Measurements from ENCODE around the gene TMEM161B. TPM values are rescaled to one million over a fixed set of nuclear protein-coding genes. Genes with fewer than 3 reads are reported as not detected.
"Not testable (repeated sequence)": the region's sequence is repeated elsewhere in the genome, so short reads cannot be mapped to it uniquely, and the experiment has no call there.

TMEM161B gene
- total RNA-seq, 1 experiment from 2014 or later: 22.1 TPM

DNA sequence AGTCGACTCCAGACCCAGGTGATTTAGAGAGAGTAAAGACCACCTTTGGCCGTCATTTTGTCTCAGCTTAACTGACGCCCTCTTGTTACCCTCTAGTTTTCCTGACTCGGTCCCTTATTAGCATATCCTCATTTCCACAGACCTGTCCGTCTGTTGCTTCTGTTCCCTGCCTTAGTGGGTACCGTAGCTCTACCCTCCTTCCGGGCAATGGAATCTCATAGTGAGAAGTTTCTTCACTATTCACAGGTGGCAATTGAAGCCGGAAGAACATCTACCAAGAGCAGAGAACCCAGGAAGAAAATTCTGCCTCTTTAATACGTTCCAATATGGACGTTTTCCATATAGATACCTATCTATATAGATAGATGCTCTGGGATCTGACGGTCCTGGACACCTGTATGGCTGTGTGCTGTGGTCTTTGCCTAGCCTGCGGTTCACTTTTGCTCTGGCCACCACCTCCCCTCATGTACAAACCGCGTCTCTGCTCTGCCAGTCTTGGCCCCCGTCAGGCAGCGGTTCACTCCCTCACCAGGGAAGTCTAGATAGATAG lies 652 bp upstream of the TMEM161B start:
- H3K36me3 Mint-ChIP-seq (ENCODE audit: insufficient read depth, unreplicated experiment): peaks cover 39% of the 10 kb centered on the region
- H3K4me1 Mint-ChIP-seq (ENCODE audit: low read depth, unreplicated experiment): peaks cover 16% of the 10 kb centered on the region
- ChIA-PET POLR2A (interaction anchor here (0.6 kb wide), 1 partner anchor 79 kb away, joined by 3 read pairs; no protein-coding TSS in a partner anchor), CTCF (interaction anchor here (1.3 kb wide), 1 partner anchor 128 kb away, joined by 9 read pairs; no protein-coding TSS in a partner anchor)
- peak overlapping the region; percentile 98 for H3K27ac Mint-ChIP-seq (ENCODE audit: unreplicated experiment)
- peak overlapping the region; percentile 98 for H3K4me3 Mint-ChIP-seq (ENCODE audit: unreplicated experiment)
- DNase-seq: peak in 1 of 2 experiments; percentile 10
- peak overlapping the region; percentile 60 for H3K4me3 ChIP-seq (ENCODE audit: low read depth, low read length)
- TF ChIP-seq, protein P1, sequence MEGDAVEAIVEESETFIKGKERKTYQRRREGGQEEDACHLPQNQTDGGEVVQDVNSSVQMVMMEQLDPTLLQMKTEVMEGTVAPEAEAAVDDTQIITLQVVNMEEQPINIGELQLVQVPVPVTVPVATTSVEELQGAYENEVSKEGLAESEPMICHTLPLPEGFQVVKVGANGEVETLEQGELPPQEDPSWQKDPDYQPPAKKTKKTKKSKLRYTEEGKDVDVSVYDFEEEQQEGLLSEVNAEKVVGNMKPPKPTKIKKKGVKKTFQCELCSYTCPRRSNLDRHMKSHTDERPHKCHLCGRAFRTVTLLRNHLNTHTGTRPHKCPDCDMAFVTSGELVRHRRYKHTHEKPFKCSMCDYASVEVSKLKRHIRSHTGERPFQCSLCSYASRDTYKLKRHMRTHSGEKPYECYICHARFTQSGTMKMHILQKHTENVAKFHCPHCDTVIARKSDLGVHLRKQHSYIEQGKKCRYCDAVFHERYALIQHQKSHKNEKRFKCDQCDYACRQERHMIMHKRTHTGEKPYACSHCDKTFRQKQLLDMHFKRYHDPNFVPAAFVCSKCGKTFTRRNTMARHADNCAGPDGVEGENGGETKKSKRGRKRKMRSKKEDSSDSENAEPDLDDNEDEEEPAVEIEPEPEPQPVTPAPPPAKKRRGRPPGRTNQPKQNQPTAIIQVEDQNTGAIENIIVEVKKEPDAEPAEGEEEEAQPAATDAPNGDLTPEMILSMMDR (IDR thresholded peaks at IDR 0.05; ENCODE audit: insufficient read depth in 1 of 2, low read depth in 1 of 2, low read length in 1 of 2, severe bottlenecking in 1 of 2, unreplicated experiment in 1 of 2): no peak
- no peaks in the 10 kb centered on the region for H3K27me3 Mint-ChIP-seq (ENCODE audit: insufficient read depth, unreplicated experiment)
- BruUV-seq (replicated peaks): TSS peak; percentile 29
- intact Hi-C loops (cut with micrococcal nuclease; ENCODE audit: unreplicated experiment): loop anchor here (2.0 to 5.0 kb wide), 4 partner anchors 16 to 857 kb away; partner anchors contain the start of gene CCNH
- H3K4me1 ChIP-seq: peaks cover 6% of the 10 kb centered on the region
- no peaks in the 10 kb centered on the region for H3K27me3 ChIP-seq (replicated peaks; ENCODE audit: control insufficient read depth, insufficient read depth, low read length)
- no peaks in the 10 kb centered on the region for H3K36me3 ChIP-seq (ENCODE audit: control insufficient read depth, insufficient read depth, low read length)
- peaks cover 9% of the 10 kb centered on the region for H3K9me3 Mint-ChIP-seq (ENCODE audit: unreplicated experiment)
- H3K9me3 ChIP-seq: no peaks in the 10 kb centered on the region

DNA sequence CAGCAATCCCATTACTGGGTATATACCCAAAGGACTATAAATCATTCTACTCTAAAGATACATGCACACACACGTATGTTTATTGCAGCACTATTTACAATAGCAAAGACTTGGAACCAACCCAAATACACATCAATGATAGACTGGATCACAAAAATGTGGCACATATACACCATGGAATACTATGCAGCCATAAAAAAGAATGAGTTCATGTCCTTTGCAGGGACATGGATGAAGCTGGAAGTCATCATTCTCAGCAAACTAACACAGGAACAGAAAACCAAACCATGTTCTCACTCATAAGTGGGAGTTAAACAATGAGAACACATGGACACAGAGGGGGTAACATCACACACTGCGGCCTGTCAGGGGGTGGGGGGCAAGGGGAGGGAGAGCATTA lies 4.1 kb downstream of the TMEM161B start:
- H3K27me3 Mint-ChIP-seq (ENCODE audit: insufficient read depth, unreplicated experiment); H3K36me3 ChIP-seq (ENCODE audit: control insufficient read depth, insufficient read depth, low read length); intact Hi-C loops (cut with micrococcal nuclease; ENCODE audit: unreplicated experiment); POLR2A ChIA-PET; H3K4me1 Mint-ChIP-seq (ENCODE audit: low read depth, unreplicated experiment); H3K27ac Mint-ChIP-seq (ENCODE audit: unreplicated experiment); CTCF ChIA-PET; H3K27me3 ChIP-seq (replicated peaks; ENCODE audit: control insufficient read depth, insufficient read depth, low read length); H3K4me3 Mint-ChIP-seq (ENCODE audit: unreplicated experiment); DNase-seq; BruUV-seq (replicated peaks); H3K4me1 ChIP-seq; H3K9me3 ChIP-seq; H3K9me3 Mint-ChIP-seq (ENCODE audit: unreplicated experiment); H3K4me3 ChIP-seq (ENCODE audit: low read depth, low read length): not testable (repeated sequence)
- peaks cover 23% of the 10 kb centered on the region for H3K36me3 Mint-ChIP-seq (ENCODE audit: insufficient read depth, unreplicated experiment)

DNA sequence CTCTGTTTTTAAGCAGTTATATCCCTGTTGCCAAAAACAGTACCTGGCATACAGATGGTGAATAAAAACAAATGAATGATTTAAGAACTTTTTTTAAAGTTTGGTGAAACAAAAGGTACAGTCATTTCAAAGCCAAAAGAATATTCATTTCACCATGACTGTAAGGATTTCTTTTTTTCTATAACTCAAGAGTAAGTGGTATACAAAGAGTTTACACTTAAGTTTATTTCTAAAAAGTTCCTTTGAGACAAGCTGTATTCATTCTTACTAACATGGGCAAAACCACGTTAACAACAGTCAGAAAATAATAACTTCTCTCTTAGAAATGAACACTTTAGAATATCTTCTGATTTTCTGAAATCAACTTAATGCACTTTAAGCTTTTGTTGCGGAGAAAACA lies 5.3 kb downstream of the TMEM161B start:
- CTCF ChIA-PET: no interaction called here
- H3K9me3 Mint-ChIP-seq (ENCODE audit: unreplicated experiment): peaks cover 9% of the 10 kb centered on the region
- no peak overlapping the region for H3K4me3 ChIP-seq (ENCODE audit: low read depth, low read length)
- no peaks in the 10 kb centered on the region for H3K27me3 ChIP-seq (replicated peaks; ENCODE audit: control insufficient read depth, insufficient read depth, low read length)
- H3K9me3 ChIP-seq: no peaks in the 10 kb centered on the region
- POLR2A ChIA-PET: no interaction called here
- peaks cover 20% of the 10 kb centered on the region for H3K4me1 ChIP-seq
- no peak overlapping the region for H3K27ac Mint-ChIP-seq (ENCODE audit: unreplicated experiment)
- no TSS peak for BruUV-seq (replicated peaks)
- H3K4me3 Mint-ChIP-seq (ENCODE audit: unreplicated experiment): no peak overlapping the region
- H3K27me3 Mint-ChIP-seq (ENCODE audit: insufficient read depth, unreplicated experiment): no peaks in the 10 kb centered on the region
- no peak for DNase-seq
- H3K36me3 Mint-ChIP-seq (ENCODE audit: insufficient read depth, unreplicated experiment): peaks cover 23% of the 10 kb centered on the region
- intact Hi-C loops (cut with micrococcal nuclease; ENCODE audit: unreplicated experiment): no loop called here
- no peaks in the 10 kb centered on the region for H3K36me3 ChIP-seq (ENCODE audit: control insufficient read depth, insufficient read depth, low read length)
- H3K4me1 Mint-ChIP-seq (ENCODE audit: low read depth, unreplicated experiment): peaks cover 18% of the 10 kb centered on the region
- TF ChIP-seq, protein P1 (IDR thresholded peaks at IDR 0.05; ENCODE audit: insufficient read depth in 1 of 2, low read depth in 1 of 2, low read length in 1 of 2, severe bottlenecking in 1 of 2, unreplicated experiment in 1 of 2): no peak
